Stimulated activated CD8-positive, alpha-beta memory T cell treated with anti-CD3 and anti-CD28 coated beads, Interleukin-4, amount 100 ng/mL, for 48 hours (primary cell): ENCODE measurements around the gene MAST4.

ENCODE experiments used
- DNase-seq: peaks from one replicate; pipeline ENCODE4 v3.0.0-alpha.2; 2020

MAST4 gene

DNA sequence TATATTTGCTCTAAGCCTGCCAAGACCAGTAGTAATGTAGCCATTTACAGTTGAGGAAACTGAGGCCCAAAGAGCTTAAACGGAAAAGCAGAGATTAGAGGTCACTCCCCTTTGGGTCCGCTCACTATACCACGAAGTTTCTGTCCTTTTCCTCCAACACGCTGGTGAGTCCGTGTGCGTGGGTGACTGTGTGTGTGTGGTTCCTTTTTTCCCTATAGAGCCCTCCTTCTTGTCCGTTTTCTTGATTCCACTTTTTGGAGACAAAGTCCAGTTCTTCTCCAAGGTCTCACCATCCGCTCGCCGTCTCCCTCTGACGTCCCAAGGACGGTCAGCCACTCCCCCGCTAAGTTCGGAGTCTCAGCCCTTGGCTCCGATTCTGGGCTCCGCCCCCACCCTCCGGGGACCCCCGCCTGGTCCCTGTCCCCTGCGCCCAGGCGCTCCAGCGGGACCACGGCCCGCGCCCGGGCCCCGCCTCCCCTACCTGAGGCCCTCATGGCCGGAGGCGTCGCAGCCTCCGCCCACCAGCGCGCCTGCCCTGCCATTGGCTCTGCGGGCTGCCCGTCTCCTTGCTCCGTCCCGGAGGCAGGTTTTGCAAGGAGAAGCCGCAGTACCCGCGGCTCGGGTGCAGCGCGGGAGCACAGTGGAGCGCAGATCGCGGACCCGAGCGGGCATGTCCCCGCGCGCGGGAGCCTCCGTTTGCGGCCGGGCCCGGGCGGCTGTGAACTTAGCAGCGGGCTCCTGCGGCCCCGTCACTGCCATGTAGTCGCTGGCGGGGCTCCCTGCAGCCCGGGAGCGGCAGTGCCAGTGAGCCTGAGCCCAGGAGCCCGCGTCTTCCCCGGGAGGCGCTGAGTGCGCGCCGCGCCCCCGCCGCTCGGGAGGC lies at the start of gene MAST4:
Gene MAST4 (plus strand): TSS at position 638 of the 880 bp plus-strand sequence. CDS start 263 bp downstream, outside the sequence.
- peak; percentile 82 for DNase-seq

DNA sequence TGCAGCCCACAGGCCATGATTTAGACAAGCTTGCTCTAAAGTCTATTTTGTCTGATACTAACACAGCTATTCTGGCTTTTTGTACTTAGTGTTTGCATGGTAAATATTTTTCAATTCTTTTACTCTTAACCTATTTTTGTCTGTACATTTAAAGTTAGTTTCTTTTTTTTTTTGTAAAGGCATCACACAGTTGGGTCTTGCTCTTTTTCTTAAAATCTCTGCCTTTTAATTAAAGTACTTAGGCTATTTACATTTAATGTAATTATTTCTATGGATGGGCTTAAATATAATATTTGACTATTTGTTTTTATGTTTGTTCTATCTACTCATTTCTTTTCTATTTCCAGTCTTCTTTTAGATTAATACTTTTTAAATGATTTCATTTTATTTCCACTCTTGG lies 49.7 kb upstream of the MAST4 start:
- DNase-seq: no peak

DNA sequence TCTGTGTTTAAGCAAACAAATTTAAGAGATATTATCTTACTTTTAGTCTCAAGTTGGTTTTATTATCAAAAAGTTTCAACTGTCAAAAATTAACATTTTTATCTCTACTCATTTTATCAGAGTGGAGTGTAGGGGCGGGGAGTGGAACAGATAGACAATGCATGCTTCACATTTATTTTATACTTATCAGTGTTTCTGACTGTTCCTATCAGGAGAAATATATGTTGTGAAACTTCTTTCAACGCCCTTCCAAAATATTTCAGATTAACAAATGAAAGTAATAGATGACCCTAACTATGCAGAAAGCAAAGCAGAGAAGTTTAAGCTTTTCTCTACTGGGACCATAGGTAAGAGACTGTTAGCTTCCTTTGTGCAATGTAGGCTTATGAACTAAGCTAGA lies 44.9 kb upstream of the MAST4 start:
- DNase-seq: no peak

DNA sequence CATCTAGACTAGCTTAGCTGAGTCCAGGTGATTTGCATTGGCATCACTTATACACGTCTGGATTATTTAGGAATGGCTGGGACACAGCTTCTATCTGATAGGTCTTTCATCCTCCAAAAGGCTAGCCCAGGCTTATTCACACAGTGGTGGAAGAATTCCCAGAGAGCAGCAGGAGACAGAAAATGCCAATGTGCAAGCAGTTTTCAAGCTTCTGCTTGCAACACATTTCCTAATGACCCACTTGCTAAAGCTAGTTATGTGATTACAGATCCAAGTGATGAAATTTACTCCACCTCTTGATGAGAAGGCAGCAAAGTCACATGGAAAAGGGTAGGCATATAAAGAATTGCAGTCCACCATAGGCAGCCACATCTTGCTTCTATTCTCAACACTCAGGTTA lies 44.2 kb upstream of the MAST4 start:
- DNase-seq: no peak

DNA sequence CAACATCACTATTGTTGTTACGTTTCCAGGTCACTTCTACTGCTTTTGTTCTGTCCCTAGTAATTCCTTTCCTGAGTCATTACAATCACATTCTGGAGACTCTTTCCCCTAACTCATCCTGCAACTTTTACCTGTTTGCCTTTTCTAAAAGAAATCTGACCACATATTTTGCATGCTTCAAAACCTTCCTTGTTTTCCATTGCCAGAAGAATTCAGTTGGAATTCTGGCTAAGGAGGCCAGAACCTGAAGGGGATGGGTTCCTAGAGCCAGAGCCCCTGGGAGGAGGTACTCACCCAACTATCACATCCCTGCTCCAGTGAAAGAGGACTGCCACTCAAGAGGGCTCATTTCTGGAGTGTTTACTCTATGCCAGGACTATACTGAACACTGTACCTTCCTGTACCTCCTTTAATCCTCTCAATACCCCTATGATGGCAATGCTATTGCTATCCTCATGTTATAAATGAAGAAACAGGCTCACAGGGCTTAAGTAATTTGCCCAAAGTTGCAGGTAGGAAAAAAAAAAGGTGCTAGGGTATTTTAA lies 42.8 kb upstream of the MAST4 start:
- no peak for DNase-seq

DNA sequence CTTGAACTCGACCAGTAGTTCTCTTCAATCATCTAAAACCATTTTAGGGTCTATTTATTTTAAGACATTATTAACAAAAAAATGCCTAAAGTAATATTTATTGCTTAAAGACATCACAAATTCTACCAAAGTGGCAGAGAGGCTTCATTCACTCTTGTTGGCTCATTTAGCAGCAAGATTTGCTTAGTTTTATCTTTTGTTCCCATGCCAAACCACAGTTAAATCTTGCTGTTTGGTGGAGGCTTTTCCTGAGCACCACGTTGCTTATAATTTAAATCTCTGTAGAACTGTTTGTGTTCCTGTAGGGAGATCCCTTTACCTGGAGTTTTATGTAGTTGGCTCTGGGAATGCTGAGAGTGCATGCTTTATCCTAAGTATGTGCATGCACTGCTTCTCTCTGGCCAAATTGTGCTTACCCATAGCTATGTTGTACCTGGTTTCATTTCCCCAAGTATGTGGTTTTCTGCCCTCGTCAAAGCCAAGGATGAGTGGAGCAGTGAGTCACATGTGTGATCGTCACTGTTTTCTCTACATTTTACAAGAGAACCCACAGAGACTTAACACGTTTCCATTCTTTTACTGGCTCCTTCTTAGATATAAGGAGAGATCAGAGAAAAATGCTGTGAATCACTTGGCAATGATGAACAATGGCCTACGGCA lies 42.1 kb upstream of the MAST4 start:
- DNase-seq: peak; percentile 32

GRCh38 chr5:66554884-66555283 lies 41.3 kb upstream of the MAST4 start:
- no peak for DNase-seq

- DNase-seq: peak; percentile 26
These were observed 37.6 kb upstream of the MAST4 start for GRCh38 chr5:66558560-66558959.

- DNase-seq: no peak
These were observed 35.8 kb upstream of the MAST4 start for GRCh38 chr5:66560371-66560770.

DNA sequence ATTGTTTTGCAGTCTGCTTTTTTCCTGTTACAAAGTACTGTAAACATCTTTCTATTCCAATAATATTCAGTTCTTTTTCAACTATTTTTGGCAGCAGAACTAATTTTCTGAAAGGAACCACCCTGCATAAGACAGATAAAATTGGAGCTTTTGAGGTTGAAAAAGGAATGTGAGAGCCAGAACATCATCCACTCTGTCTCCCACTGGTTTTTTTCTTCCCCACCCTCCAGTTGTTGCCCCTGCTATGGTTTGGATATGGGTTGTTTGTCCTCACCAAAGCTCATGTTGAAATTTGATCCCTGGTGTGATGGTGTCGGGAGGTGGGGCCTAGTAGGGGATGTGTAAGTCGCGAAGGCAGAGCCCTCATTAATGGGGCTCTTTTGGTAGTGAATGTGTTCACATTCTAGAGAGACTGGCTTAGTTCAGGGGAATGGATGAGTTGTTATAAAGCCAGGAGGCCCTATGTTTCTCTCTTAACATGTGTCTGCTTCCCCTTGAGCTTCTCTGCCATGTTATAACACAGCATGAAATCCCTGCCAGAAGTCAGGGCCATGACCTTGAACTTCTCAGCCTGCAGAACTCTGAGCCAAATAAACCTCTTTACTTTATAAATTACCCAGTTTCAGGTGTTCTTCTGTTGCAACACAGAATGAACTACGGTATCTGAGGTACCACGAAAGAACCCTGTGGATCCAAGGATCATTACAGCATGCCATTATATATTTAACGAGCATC lies 34.8 kb upstream of the MAST4 start:
- DNase-seq: no peak

DNA sequence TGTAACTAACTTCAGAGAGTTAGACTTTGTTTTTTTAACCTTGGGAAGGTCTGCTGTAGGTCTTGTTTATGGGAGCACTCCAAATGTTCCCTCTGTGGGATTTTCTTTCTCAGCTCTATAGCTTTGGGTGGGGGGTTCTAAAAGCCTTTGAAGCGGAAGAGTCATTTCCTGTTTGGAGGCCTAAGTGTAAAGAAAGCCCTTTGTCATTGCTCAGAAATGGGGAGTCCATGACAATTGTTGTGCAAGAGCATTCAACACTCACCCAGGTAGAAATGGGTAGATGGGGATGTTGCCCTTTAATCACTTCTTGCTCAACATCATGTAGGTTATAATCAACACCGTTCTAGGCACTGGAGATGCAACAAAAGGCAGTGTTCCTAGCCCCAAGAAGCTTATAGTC lies 30.3 kb upstream of the MAST4 start:
- no peak for DNase-seq

- DNase-seq: no peak
These were observed 28.7 kb upstream of the MAST4 start for GRCh38 chr5:66567474-66567873.

GRCh38 chr5:66570201-66570600 lies 26.0 kb upstream of the MAST4 start:
- DNase-seq: no peak

DNA sequence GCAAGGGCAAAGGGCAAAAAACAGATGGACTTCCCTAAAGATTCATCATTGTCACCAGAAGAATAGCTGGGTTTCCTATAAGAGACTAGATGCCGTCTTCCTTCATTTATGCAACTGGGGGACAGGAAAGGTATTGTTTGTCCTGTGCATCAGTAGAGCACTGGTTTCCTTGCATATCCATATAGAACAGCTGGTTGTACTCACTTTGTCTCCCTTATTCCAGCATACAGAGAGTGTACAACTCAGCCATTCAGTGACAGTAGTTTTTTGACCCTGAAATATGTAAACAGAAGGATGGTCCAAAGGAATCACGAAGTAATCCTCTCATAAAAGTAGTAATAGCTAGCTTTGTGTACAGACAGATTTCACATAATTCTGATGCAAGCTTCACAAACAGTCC lies 22.5 kb upstream of the MAST4 start:
- no peak for DNase-seq

- no peak for DNase-seq
These were observed 13.6 kb upstream of the MAST4 start for GRCh38 chr5:66582499-66583165.

DNA sequence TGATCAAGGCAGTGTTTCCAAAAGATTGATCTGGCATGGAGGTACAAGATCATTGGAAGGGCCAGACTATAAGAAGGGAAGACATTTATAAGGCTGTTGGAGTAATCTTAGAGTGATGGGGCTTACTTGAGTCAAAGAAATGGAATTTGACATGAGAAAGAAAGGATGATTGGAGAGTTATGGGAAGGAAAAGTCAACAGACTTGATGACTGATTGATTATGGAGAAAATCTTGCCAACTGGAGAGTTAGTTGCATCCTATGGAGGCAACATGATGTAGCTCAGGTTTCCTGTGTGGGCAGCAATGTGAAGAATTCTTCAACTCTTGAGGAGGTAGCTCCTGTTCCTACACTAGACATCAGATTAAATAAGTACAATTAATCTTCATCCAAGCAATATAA lies 10.9 kb upstream of the MAST4 start:
- no peak for DNase-seq

GRCh38 chr5:66587771-66588170 lies 8.4 kb upstream of the MAST4 start:
- no peak for DNase-seq

DNA sequence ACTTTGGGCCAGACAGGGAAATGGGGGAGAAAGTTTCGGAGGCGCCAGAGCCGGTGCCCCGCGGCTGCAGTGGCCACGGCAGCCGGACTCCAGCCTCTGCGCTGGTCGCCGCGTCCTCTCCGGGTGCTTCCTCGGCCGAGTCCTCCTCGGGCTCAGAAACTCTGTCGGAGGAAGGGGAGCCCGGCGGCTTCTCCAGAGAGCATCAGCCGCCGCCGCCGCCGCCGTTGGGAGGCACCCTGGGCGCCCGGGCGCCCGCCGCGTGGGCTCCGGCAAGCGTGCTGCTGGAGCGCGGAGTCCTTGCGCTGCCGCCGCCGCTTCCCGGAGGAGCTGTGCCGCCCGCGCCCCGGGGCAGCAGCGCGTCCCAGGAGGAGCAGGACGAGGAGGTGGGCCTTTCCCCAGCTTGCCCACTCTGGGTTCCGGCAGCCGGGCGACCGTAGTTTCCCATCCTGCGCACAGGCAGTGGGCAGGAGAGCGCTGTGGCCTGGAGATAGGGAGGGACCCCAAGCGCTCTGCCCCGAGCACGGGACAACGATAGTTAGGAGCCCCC lies 516 bp downstream of the MAST4 start:
- peak; percentile 33 for DNase-seq

GRCh38 chr5:66597183-66597757 lies 1.1 kb downstream of the MAST4 start:
- DNase-seq: peak; percentile 29

- no peak for DNase-seq
These were observed 6.4 kb downstream of the MAST4 start for GRCh38 chr5:66602621-66603020.

- DNase-seq: no peak
These were observed 7.0 kb downstream of the MAST4 start for GRCh38 chr5:66603164-66603563.

- DNase-seq: no peak
These were observed 7.7 kb downstream of the MAST4 start for GRCh38 chr5:66603881-66604280.
